ENCODE measurements around the gene MEI1.
A peak's percentile ranks its signal among the peaks of the same experiment; 100 is the strongest.

MEI1 gene

GRCh38 chr22:41831383-41831782 lies 132.1 kb downstream of the MEI1 start:
- no peak overlapping the region for H3K4ac ChIP-seq (ENCODE audit: low read length)
- no peak overlapping the region for H3K23ac ChIP-seq (ENCODE audit: low read depth, low read length, poor library complexity)
- H3K79me1 ChIP-seq (ENCODE audit: low read depth, low read length), result no peaks in the 10 kb centered on the region
- H3K4me3 ChIP-seq (ENCODE audit: low read length in 2 of 2), result no peak overlapping the region
- H2BK5ac ChIP-seq (ENCODE audit: low read length), result peak overlapping the region; percentile 58
- peak overlapping the region; percentile 56 for H2BK120ac ChIP-seq (ENCODE audit: low read depth, low read length)
- no peak overlapping the region for H3K9ac ChIP-seq (ENCODE audit: low read depth, low read length, poor library complexity)
- H3K9me3 ChIP-seq (replicated peaks in 1 of 2; ENCODE audit: control insufficient read depth in 2 of 2, insufficient read depth in 1 of 2, low read depth in 1 of 2, low read length in 2 of 2), result peaks cover 0 to 4% of the 10 kb centered on the region in 2 donors
- no peak overlapping the region for H3K4me2 ChIP-seq (ENCODE audit: insufficient read depth, low read length, poor library complexity, severe bottlenecking)
- H3K18ac ChIP-seq (ENCODE audit: low read length), result peak overlapping the region; percentile 77
- peak overlapping the region; percentile 99 for H3K27ac ChIP-seq (replicated peaks; ENCODE audit: low read length)
- peak overlapping the region; percentile 31 for H2BK15ac ChIP-seq (ENCODE audit: low read length)
- H3K36me3 ChIP-seq (replicated peaks in 1 of 2; ENCODE audit: control insufficient read depth in 2 of 2, insufficient read depth in 2 of 2, low read length in 2 of 2), result peaks cover 3 to 32% of the 10 kb centered on the region in 2 donors
- H2AFZ ChIP-seq (ENCODE audit: low read length), result no peak overlapping the region
- peak overlapping the region; percentile 10 for H4K91ac ChIP-seq (ENCODE audit: low read depth, low read length, poor library complexity)
- H4K8ac ChIP-seq (ENCODE audit: low read depth, low read length), result no peak overlapping the region
- WGBS, 2 donors (ENCODE audit: extremely low coverage in 2 of 2, insufficient read length in 2 of 2, insufficient replicate concordance in 1 of 2), result no CpG with 5 or more reads among the region's 6 CpGs
- H3K4me1 ChIP-seq (ENCODE audit: control insufficient read depth in 2 of 2, insufficient read depth in 1 of 2, low read depth in 1 of 2, low read length in 2 of 2), result peaks cover 12 to 16% of the 10 kb centered on the region in 2 donors
- peak overlapping the region; percentile 78 for H2AK5ac ChIP-seq (ENCODE audit: low read depth, low read length)
- H2BK12ac ChIP-seq (ENCODE audit: low read length), result peak overlapping the region; percentile 91
- no peak for DNase-seq (ENCODE audit: low spot score)
- H3K14ac ChIP-seq (ENCODE audit: low read length), result no peak overlapping the region
- no peaks in the 10 kb centered on the region for H3K27me3 ChIP-seq (ENCODE audit: control insufficient read depth in 3 of 3, insufficient read depth in 3 of 3, low read depth in 1 of 3, low read length in 3 of 3)

DNA sequence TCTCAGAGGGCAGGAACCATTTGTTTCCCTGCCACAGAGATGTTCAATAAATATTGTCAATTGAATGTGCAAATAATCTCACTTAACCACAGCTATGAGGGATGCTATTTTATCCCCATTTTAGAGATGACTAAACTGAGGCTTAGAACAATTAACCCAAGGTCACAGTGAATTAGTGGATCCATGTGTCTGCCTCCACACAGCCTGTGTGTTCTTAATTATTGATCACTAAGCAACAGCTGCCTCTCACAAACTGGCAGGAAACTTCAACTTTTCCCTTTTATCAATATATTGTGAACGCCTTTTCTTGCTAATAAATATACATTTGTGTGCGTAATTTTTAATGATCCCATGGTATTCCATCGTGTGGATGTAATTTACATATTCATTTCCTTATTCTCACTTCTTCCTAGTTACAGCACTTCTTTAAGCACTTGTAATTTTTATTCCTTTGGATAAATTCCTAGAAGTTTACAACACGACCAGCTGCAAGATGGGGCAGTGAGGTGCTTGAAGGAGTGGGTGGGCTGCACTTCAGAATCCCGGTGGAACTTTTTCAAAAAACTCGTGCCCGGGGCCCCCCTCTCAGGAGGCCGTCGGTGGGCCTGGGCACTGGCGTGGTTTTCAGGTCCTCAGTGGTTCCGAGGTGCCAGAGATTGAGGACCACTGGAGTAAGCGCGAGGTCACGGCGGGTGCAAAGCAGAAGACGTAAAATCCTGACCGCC lies 132.7 kb downstream of the MEI1 start:
- Histone ChIP-seq H3K14ac (ENCODE audit: low read length) (no peak overlapping the region), H3K27ac (replicated peaks; ENCODE audit: low read length) (peak overlapping the region; percentile 99), H3K4ac (ENCODE audit: low read length) (no peak overlapping the region), H3K9ac (ENCODE audit: low read depth, low read length, poor library complexity) (peak overlapping the region; percentile 45), H3K4me2 (ENCODE audit: insufficient read depth, low read length, poor library complexity, severe bottlenecking) (peak overlapping the region; percentile 75), H4K91ac (ENCODE audit: low read depth, low read length, poor library complexity) (no peak overlapping the region), H2AK5ac (ENCODE audit: low read depth, low read length) (no peak overlapping the region), H2BK15ac (ENCODE audit: low read length) (no peak overlapping the region), H2BK120ac (ENCODE audit: low read depth, low read length) (peak overlapping the region; percentile 89), H3K27me3 (ENCODE audit: control insufficient read depth in 3 of 3, insufficient read depth in 3 of 3, low read depth in 1 of 3, low read length in 3 of 3) (no peaks in the 10 kb centered on the region), H3K18ac (ENCODE audit: low read length) (peak overlapping the region; percentile 74), H3K36me3 (replicated peaks in 1 of 2; ENCODE audit: control insufficient read depth in 2 of 2, insufficient read depth in 2 of 2, low read length in 2 of 2) (peaks cover 9 to 32% of the 10 kb centered on the region in 2 donors), H3K23ac (ENCODE audit: low read depth, low read length, poor library complexity) (peak overlapping the region; percentile 45), H3K79me1 (ENCODE audit: low read depth, low read length) (peaks cover 1% of the 10 kb centered on the region), H2BK5ac (ENCODE audit: low read length) (peak overlapping the region; percentile 94), H3K4me1 (ENCODE audit: control insufficient read depth in 2 of 2, insufficient read depth in 1 of 2, low read depth in 1 of 2, low read length in 2 of 2) (peaks cover 6 to 13% of the 10 kb centered on the region in 2 donors), H2BK12ac (ENCODE audit: low read length) (no peak overlapping the region), H3K4me3 (ENCODE audit: low read length in 2 of 2) (peak overlapping the region; percentile 48 to 74), H3K9me3 (replicated peaks in 1 of 2; ENCODE audit: control insufficient read depth in 2 of 2, insufficient read depth in 1 of 2, low read depth in 1 of 2, low read length in 2 of 2) (peaks cover 0 to 4% of the 10 kb centered on the region in 2 donors), H4K8ac (ENCODE audit: low read depth, low read length) (no peak overlapping the region), H2AFZ (ENCODE audit: low read length) (peak overlapping the region; percentile 51)
- no CpG with 5 or more reads among the region's 17 CpGs for WGBS, 2 donors (ENCODE audit: extremely low coverage in 2 of 2, insufficient read length in 2 of 2, insufficient replicate concordance in 1 of 2)
- peak; percentile 26 for DNase-seq (ENCODE audit: low spot score)

DNA sequence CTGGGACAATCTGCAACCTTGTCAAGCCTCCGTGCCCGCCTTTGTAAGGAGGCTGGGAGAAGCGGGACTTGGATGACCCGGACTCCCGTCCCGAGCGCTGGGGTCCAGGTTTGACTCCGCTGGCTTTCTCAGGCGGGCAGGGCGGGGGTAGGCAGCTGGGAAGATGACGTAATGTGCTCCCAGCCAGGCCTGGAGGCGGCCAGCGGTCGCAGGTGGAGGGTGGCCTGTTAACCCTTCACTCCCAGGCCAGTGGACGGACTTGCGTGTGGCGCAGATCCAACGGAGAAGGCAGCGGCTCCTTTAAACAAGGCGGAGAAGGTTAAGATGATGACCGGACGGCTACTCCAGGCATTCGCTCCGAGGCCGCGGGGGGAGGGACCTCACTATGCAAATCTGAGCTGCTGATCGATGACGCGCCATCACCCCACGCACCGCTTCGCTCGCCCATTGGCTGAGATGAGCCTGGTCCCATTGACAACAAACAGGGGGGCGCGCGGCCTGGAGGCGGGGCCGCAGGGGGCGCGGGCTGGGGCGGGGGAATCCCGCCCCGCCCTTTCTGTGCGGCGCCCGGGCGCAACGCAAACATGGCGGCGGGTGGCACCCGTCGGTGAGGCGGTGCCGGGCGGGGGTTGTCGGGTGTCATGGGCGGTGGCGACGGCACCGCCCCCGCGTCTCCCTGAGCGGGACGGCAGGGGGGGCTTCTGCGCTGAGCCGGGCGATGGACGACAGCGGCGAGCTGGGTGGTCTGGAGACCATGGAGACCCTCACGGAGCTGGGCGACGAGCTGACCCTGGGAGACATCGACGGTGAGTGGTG lies 133.5 kb downstream of the MEI1 start, which contains the start of gene SREBF2:
TSS of gene SREBF2 (plus strand) at position 553 of the 816 bp plus-strand sequence. CDS start at position 719, 166 bp downstream.
- DNase-seq (ENCODE audit: low spot score), result peak; percentile 100
- H4K91ac ChIP-seq (ENCODE audit: low read depth, low read length, poor library complexity), result peak within 1 kb of the TSS; percentile 77

More for the DNA sequence above, 133.5 kb downstream of the MEI1 start, which contains the start of gene SREBF2:
- H3K27ac ChIP-seq (replicated peaks; ENCODE audit: low read length), result peak within 1 kb of the TSS; percentile 99
- peak within 1 kb of the TSS; percentile 84 for H2BK15ac ChIP-seq (ENCODE audit: low read length)
- peak within 1 kb of the TSS; percentile 97 for H3K9ac ChIP-seq (ENCODE audit: low read depth, low read length, poor library complexity)
- peak within 1 kb of the TSS; percentile 79 for H3K4me2 ChIP-seq (ENCODE audit: insufficient read depth, low read length, poor library complexity, severe bottlenecking)
- H3K36me3 ChIP-seq (replicated peaks in 1 of 2; ENCODE audit: control insufficient read depth in 2 of 2, insufficient read depth in 2 of 2, low read length in 2 of 2), result peaks cover 9 to 37% of the 10 kb centered on the region in 2 donors
- H2AFZ ChIP-seq (ENCODE audit: low read length), result peak within 1 kb of the TSS; percentile 62
- peak within 1 kb of the TSS; percentile 94 for H3K23ac ChIP-seq (ENCODE audit: low read depth, low read length, poor library complexity)
- WGBS, 2 donors (ENCODE audit: extremely low coverage in 2 of 2, insufficient read length in 2 of 2, insufficient replicate concordance in 1 of 2), result no CpG with 5 or more reads among the region's 75 CpGs
- peaks cover 1% of the 10 kb centered on the region for H3K79me1 ChIP-seq (ENCODE audit: low read depth, low read length)
- H4K8ac ChIP-seq (ENCODE audit: low read depth, low read length), result no peak within 1 kb of the TSS
- H2AK5ac ChIP-seq (ENCODE audit: low read depth, low read length), result peak within 1 kb of the TSS; percentile 99
- peak within 1 kb of the TSS; percentile 100 for H2BK5ac ChIP-seq (ENCODE audit: low read length)
- H3K4me1 ChIP-seq (ENCODE audit: control insufficient read depth in 2 of 2, insufficient read depth in 1 of 2, low read depth in 1 of 2, low read length in 2 of 2), result peaks cover 4 to 12% of the 10 kb centered on the region in 2 donors
- no peaks in the 10 kb centered on the region for H3K27me3 ChIP-seq (ENCODE audit: control insufficient read depth in 3 of 3, insufficient read depth in 3 of 3, low read depth in 1 of 3, low read length in 3 of 3)
- H3K18ac ChIP-seq (ENCODE audit: low read length), result peak within 1 kb of the TSS; percentile 99
- H3K4ac ChIP-seq (ENCODE audit: low read length), result peak within 1 kb of the TSS; percentile 71
- H2BK12ac ChIP-seq (ENCODE audit: low read length), result peak within 1 kb of the TSS; percentile 61
- H3K14ac ChIP-seq (ENCODE audit: low read length), result peak within 1 kb of the TSS; percentile 66
- peak within 1 kb of the TSS; percentile 96 for H2BK120ac ChIP-seq (ENCODE audit: low read depth, low read length)
- H3K9me3 ChIP-seq (replicated peaks in 1 of 2; ENCODE audit: control insufficient read depth in 2 of 2, insufficient read depth in 1 of 2, low read depth in 1 of 2, low read length in 2 of 2), result peaks cover 0 to 4% of the 10 kb centered on the region in 2 donors
- H3K4me3 ChIP-seq (ENCODE audit: low read length in 2 of 2), result peak within 1 kb of the TSS; percentile 90 to 99

Data from neuronal stem cell (in vitro differentiated cells).